ENCODE data around the gene DNAH2.

Gene DNAH2

GRCh38 chr17:7719661-7720060 is 2.1 kb downstream of the DNAH2 start:
- H3K4me3 ChIP-seq (ENCODE audit: low read depth, low read length), result no peak overlapping the region

GRCh38 chr17:7720125-7720524 is 2.6 kb downstream of the DNAH2 start:
- no peak overlapping the region for H3K4me3 ChIP-seq (ENCODE audit: low read depth, low read length)

- H3K4me3 ChIP-seq (ENCODE audit: low read depth, low read length), result no peak overlapping the region
Measured at GRCh38 chr17:7721612-7722011, 4.1 kb downstream of the DNAH2 start.

- H3K4me3 ChIP-seq (ENCODE audit: low read depth, low read length), result no peak overlapping the region
Measured at GRCh38 chr17:7727886-7728285, 10.3 kb downstream of the DNAH2 start.

- no peak overlapping the region for H3K4me3 ChIP-seq (ENCODE audit: low read depth, low read length)
Measured at GRCh38 chr17:7729816-7730215, 12.3 kb downstream of the DNAH2 start.

- no peak overlapping the region for H3K4me3 ChIP-seq (ENCODE audit: low read depth, low read length)
Measured at GRCh38 chr17:7732981-7733539, 15.5 kb downstream of the DNAH2 start.

GRCh38 chr17:7737601-7738000 is 20.1 kb downstream of the DNAH2 start:
- H3K4me3 ChIP-seq (ENCODE audit: low read depth, low read length), result no peak overlapping the region

GRCh38 chr17:7739746-7740145 is 22.2 kb downstream of the DNAH2 start:
- no peak overlapping the region for H3K4me3 ChIP-seq (ENCODE audit: low read depth, low read length)

GRCh38 chr17:7740481-7741001 is 23.0 kb downstream of the DNAH2 start:
- no peak overlapping the region for H3K4me3 ChIP-seq (ENCODE audit: low read depth, low read length)

- H3K4me3 ChIP-seq (ENCODE audit: low read depth, low read length), result no peak overlapping the region
Measured at GRCh38 chr17:7742729-7743128, 25.2 kb downstream of the DNAH2 start.

- no peak overlapping the region for H3K4me3 ChIP-seq (ENCODE audit: low read depth, low read length)
Measured at GRCh38 chr17:7744416-7744815, 26.9 kb downstream of the DNAH2 start.

GRCh38 chr17:7745748-7746470 is 28.4 kb downstream of the DNAH2 start:
- H3K4me3 ChIP-seq (ENCODE audit: low read depth, low read length), result no peak overlapping the region

- no peak overlapping the region for H3K4me3 ChIP-seq (ENCODE audit: low read depth, low read length)
Measured at GRCh38 chr17:7747635-7748071, 30.1 kb downstream of the DNAH2 start.

GRCh38 chr17:7748076-7748775 is 30.7 kb downstream of the DNAH2 start:
- H3K4me3 ChIP-seq (ENCODE audit: low read depth, low read length), result no peak overlapping the region

- no peak overlapping the region for H3K4me3 ChIP-seq (ENCODE audit: low read depth, low read length)
Measured at GRCh38 chr17:7750321-7750821, 32.8 kb downstream of the DNAH2 start.

GRCh38 chr17:7754656-7755055 is 37.1 kb downstream of the DNAH2 start:
- H3K4me3 ChIP-seq (ENCODE audit: low read depth, low read length), result no peak overlapping the region

GRCh38 chr17:7755095-7755890 is 37.7 kb downstream of the DNAH2 start:
- no peak overlapping the region for H3K4me3 ChIP-seq (ENCODE audit: low read depth, low read length)

GRCh38 chr17:7756968-7757367 is 39.4 kb downstream of the DNAH2 start:
- H3K4me3 ChIP-seq (ENCODE audit: low read depth, low read length), result no peak overlapping the region

- no peak overlapping the region for H3K4me3 ChIP-seq (ENCODE audit: low read depth, low read length)
Measured at GRCh38 chr17:7763919-7764318, 46.4 kb downstream of the DNAH2 start.

- no peak overlapping the region for H3K4me3 ChIP-seq (ENCODE audit: low read depth, low read length)
Measured at GRCh38 chr17:7767004-7767403, 49.5 kb downstream of the DNAH2 start.
